Thyroid gland (tissue), 4 donors: ENCODE data around the gene ZBTB8A.

Experiments used
- CTCF ChIP-seq, 6 experiments: fragments of 200-600 bp in 3 of 6; fragments of 450-650 bp in 3 of 6; sonication (generic) in 3 of 6; IDR thresholded peaks; one replicate each; pipeline ENCODE4 v1.5.1; 2016 to 2019; ENCODE audit warnings: antibody characterized with exemption in 6 of 6, mild to moderate bottlenecking in 2 of 6, inconsistent platforms in 1 of 6, moderate library complexity in 1 of 6
- POLR2A ChIP-seq, 2 donors: fragments of 450-650 bp; IDR thresholded peaks; one replicate each; pipeline ENCODE4 v1.6.1; 2017; ENCODE audit warnings: antibody characterized with exemption in 2 of 2, mild to moderate bottlenecking in 2 of 2, moderate library complexity in 1 of 2

- no peak for TF ChIP-seq CTCF (IDR thresholded peaks at IDR 0.05)
- no peak for TF ChIP-seq POLR2A (IDR thresholded peaks at IDR 0.05)
Measured at GRCh38 chr1:32580348-32581017, 41.3 kb downstream of the ZBTB8A start.
